Cardiac septum (tissue), 1 donor: ENCODE data around the gene ADGRG3. TPM values are rescaled to one million over a fixed set of nuclear protein-coding genes. Genes with fewer than 3 reads are reported as not detected.
"Not testable (repeated sequence)": the region's sequence is repeated elsewhere in the genome, so short reads cannot be mapped to it uniquely, and the experiment has no call there.

ENCODE experiments used
- DNase-seq: peaks from one replicate; pipeline ENCODE4 v3.0.0-alpha.2; 2020; ENCODE audit warnings: low spot score
- intact Hi-C: fragments of 100-400 bp; cut with DNase I; formaldehyde crosslinking; loops from one replicate; pipeline ENCODE4 v1.14.0; 2022
- total RNA-seq: library from RNA; stranded (reverse); fragmentation: NEBNext Ultra II Directional; extraction: Animal tissue kit (Norgen Biotek cat#: 25700); gene quantifications from one replicate; pipeline ENCODE4 v1.2.1, GENCODE V29; 2021
- donor health status: DM: no; HTN: no; CAD: no.

ADGRG3 gene
- total RNA-seq, 1 donor from 2014 or later: 1.0 TPM

DNA sequence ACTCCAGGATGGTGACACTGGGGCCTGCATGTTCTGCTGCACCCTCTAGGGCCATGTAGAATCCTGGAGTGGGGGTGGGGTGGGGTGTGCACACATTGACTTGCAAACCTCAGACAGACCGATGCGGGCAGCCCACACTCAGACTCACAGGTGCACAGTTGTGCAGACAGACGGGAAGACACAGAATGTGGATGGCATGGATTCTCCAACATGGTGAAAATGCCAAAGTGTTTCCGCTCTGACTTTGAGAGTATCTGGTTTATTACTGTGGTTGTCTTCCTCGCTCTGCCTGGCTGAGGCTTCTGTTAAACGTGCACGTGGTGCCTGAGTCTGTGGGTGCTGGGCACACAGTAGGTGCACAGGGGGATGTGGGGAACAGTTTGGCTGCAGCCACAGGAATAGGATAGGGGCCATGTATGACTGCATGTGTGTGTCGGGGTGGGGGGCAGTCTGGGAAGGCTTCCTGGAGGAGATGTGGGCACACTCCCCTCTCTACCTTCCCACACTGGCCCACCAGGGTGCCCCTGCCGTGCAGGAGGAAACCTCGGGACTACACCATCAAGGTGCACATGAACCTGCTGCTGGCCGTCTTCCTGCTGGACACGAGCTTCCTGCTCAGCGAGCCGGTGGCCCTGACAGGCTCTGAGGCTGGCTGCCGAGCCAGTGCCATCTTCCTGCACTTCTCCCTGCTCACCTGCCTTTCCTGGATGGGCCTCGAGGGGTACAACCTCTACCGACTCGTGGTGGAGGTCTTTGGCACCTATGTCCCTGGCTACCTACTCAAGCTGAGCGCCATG lies 9.0 kb upstream of the ADGRG3 start:
- intact Hi-C loops: loop anchor here (5.0 kb wide), 1 partner anchor 58 kb away; no protein-coding TSS in a partner anchor
- no peak for DNase-seq

DNA sequence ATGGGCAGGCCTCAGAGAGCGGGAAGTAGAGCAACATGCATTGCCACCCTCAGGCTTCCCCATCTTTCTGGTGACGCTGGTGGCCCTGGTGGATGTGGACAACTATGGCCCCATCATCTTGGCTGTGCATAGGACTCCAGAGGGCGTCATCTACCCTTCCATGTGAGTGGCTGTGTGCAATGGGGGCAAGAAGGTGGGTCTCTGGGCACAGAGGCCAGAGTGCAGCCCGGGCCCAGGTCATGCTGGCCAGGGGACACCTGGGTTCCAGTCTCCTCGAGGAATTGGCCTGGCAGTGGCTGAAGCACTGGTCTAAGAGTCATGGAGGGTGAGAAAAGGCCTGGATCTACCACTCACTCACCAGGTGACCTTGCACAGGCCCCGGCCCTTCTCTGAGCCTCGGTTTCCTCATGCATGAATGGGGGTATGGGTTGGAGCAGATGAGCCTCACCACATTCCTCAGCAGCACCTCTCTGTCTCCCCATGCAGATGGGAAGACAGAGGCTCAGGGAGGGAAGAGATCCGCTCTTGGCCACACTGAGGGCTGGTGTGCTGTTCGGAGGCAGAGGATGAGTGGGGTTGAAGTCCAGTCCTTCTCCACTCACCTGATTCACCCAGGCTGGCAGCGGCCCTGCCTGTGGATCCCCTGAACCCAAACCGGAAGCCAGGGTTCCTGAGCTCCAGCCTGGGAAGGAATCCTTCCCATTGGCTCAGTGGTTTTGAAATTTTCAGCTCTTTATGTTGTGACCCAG lies 7.2 kb upstream of the ADGRG3 start:
- intact Hi-C loops: no loop called here
- DNase-seq: no peak

DNA sequence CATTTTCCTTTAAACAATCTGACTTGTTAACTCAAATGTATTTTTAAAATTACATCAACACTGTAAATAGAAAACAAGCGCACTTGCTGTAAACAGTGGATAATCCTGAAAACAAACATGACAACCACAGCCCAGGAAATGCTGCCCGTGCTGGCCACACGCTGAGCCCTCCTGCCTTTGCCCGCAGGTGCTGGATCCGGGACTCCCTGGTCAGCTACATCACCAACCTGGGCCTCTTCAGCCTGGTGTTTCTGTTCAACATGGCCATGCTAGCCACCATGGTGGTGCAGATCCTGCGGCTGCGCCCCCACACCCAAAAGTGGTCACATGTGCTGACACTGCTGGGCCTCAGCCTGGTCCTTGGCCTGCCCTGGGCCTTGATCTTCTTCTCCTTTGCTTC lies 6.6 kb upstream of the ADGRG3 start:
- DNase-seq: no peak
- intact Hi-C loops: no loop called here

DNA sequence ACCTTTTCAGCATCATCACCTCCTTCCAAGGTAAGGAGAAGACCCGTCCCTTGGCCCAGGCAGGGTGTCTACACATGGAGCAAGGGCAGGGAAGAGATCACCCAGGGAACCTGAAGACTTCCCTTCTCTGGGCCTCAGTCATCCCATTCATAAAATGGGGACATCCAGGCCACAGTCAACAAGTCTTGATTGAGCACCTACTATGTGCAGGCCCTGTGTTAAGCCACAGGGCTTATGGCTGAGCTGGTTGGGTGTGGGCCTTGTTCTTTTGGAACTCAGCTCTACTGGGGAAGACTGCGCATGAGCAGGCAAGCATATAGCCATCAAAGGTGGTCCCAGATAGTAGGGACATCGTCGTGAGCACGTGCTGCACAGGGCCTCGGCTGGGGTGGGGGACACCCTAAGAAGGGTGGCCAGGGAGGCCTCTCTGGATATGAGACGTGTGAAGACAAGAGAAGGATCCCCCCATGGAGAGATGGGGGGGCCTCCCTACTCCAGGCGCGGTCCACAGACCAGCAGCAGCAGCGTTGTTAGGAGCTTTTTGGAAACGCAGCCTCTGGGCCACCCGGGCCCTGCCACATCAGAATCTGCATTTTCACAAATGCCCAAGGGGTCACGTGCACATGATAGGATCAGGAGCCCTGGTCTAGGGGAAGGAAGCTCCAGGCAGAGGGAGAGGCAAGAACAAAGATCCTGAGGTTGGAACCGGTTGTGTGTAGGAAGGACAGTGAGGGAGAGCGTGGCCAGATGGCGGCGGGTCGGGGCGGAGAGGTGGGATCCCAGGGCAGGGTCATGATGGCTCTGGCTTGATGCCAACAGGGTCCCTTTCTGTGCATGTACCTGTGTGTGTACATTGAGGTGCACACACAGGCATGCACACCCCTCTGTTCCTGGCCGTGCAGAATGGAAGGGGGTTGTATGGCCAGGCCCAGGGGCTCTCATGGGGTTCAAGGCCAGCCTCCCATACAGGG lies 5.9 kb upstream of the ADGRG3 start:
- intact Hi-C loops: no loop called here
- DNase-seq: no peak

DNA sequence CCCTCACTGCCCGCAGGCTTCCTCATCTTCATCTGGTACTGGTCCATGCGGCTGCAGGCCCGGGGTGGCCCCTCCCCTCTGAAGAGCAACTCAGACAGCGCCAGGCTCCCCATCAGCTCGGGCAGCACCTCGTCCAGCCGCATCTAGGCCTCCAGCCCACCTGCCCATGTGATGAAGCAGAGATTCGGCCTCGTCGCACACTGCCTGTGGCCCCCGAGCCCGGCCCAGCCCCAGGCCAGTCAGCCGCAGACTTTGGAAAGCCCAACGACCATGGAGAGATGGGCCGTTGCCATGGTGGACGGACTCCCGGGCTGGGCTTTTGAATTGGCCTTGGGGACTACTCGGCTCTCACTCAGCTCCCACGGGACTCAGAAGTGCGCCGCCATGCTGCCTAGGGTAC lies 4.7 kb upstream of the ADGRG3 start:
- intact Hi-C loops: no loop called here
- no peak for DNase-seq

DNA sequence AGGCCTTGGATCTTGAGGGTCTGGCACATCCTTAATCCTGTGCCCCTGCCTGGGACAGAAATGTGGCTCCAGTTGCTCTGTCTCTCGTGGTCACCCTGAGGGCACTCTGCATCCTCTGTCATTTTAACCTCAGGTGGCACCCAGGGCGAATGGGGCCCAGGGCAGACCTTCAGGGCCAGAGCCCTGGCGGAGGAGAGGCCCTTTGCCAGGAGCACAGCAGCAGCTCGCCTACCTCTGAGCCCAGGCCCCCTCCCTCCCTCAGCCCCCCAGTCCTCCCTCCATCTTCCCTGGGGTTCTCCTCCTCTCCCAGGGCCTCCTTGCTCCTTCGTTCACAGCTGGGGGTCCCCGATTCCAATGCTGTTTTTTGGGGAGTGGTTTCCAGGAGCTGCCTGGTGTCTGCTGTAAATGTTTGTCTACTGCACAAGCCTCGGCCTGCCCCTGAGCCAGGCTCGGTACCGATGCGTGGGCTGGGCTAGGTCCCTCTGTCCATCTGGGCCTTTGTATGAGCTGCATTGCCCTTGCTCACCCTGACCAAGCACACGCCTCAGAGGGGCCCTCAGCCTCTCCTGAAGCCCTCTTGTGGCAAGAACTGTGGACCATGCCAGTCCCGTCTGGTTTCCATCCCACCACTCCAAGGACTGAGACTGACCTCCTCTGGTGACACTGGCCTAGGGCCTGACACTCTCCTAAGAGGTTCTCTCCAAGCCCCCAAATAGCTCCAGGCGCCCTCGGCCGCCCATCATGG lies 4.0 kb upstream of the ADGRG3 start:
- intact Hi-C loops: no loop called here
- no peak for DNase-seq

DNA sequence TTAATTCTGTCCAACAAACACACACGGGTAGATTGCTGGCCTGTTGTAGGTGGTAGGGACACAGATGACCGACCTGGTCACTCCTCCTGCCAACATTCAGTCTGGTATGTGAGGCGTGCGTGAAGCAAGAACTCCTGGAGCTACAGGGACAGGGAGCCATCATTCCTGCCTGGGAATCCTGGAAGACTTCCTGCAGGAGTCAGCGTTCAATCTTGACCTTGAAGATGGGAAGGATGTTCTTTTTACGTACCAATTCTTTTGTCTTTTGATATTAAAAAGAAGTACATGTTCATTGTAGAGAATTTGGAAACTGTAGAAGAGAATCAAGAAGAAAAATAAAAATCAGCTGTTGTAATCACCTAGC lies 3.5 kb upstream of the ADGRG3 start:
- intact Hi-C loops: no loop called here
- DNase-seq: no peak

DNA sequence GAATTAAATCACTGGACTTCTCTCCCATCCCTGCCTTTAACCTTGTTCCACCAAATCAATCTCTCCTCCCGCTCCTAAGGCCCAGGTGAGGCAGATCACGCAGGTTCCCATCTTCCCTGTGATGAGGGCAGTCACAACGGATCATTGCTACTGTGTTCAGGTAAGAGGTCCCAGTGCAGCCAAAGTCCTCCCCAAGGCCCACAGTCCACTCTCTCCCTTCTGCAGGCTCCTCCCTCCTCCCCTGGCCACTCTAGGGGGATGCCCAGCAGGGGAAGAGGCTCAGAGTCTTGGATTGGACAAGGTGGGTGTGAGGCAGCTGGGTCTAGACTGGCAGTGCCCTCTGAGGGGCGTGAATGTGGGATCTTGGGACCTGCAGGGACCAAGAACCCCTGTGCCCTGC lies 2.6 kb upstream of the ADGRG3 start:
- DNase-seq: no peak
- intact Hi-C loops: no loop called here

DNA sequence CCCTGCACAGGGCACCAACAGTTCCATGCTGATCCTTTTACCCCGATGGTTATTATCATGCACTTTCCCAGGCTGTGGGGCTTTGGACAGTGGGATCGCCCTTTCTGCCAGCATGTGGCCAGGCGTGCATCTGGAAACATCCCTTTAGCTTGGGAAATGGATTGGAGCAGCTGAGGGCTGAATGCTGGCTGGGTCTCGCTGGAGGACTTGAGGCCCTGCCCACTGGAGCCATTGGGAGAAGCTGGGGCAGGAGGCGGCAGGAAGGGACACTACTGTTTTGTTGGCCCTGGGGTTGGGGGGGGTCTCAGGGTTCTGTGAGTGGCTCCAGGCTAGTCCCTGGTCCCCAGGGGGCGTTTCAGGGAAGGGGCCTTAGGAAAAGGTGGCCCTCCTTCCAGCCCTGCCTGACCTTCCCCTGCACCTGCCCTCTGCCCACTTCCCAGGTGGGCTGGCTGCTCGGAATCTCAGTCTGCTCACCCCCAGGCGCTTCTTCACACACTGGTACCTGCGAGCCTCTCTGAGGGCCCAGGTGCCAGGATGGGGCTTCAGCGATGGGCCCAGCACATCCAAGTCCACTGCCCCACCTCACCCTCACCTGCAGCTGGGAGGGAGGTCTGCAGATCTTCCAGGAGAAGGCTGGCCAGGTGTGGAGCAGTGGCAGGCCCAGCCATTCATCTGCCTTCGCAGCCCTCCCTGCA lies 1.6 kb upstream of the ADGRG3 start:
- no peak for DNase-seq
- intact Hi-C loops: no loop called here

DNA sequence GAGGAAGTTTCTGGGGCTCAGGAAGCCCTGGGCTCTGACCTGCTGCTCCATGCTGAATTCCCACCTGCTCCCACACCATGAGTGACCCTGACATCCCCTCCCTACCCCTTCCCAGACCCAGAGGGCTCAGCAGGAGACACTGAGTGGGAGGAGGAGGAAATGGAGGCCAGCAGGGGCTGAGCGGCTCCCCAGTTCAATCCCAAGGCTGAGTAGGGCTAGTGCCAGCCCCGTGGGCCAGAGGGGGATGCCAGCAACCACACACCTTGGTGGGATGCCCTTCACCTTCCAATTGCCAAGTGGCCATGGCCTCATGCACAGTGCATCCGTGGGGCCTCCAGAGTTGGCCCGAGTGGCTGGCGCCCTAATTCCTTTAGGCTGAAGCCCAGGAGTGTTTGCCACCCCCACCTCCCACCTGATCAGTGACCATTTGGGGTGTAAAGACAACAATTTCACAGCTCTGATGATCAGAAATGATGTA lies 1.0 kb upstream of the ADGRG3 start:
- DNase-seq: no peak
- intact Hi-C loops: no loop called here

DNA sequence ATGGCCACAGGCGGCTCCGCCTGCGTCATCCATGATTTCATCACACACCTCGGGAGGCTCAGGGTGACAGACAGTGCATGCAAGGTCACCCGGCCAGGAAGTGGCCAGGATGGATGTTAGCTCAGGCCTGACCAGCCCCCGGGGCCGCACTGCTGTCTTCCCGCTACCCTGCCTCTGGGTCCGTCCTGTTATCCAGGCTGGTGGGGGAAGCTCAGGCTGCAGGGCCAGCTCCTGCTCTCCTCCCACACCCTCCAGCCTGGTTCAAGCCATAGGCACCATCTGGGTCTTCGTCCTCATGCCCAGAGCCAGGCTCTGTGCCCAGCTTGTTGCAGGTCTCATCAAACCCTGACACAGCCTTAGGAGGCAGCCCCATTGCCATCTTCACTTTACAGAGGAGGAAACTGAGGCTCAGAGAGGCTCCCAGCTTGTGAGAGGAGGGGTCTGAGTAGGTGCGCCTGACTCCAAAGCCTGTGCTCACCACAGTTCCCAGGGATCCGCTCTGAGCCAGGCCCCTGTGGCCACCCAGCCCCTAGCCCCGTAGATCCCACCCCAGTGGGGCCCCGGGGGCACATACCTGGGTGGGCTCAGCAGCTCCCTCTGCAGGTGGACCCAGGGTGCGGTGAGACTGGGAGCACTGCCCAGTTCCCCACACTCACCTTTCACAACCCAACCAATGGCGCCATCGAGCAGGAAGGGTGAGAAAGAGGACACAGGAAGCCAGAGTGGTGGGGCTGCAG lies 412 bp upstream of the ADGRG3 start:
- peak; percentile 94 for DNase-seq
- intact Hi-C loops: no loop called here

DNA sequence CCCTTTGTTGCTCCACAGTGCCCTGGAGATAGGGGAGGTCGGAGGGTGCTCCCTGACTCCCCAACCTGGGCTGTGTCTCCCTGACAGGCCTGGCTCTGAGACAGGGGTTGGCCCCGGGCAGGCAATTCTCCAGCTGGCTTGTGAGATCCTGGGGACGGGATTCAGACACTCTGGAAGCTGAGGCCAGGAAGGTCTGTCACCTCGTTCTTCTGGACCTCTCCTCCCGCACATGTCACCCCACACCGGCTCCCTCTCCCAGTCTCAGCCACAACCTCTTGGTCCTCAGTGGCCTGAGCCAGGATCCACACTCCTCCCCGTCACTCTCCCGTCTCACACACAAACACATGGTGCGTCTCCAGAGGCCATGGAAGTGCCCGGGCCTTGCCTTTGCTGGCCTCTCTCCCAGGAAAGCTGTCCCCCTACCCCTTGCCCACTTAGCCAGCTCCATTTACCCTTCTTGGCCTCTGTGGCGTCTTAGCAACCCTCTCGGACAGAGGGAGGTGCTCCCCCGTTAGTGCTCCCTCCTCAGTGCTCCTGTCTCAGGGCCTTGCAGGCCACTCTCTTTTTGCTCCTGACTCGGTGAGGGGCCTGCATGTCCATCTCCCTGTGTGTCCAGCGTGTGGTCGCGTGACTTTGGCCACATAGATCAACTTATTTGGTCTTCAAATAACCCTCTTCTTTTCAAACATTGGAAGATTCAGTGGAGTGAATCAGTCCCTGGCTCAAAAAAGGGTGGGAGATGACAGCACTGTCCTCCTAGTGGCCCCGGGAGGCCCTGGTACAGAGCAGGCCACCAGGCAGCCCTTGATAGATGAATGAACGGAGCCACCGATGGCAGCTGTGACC lies 747 bp downstream of the ADGRG3 start:
- no peak for DNase-seq
- intact Hi-C loops: no loop called here

DNA sequence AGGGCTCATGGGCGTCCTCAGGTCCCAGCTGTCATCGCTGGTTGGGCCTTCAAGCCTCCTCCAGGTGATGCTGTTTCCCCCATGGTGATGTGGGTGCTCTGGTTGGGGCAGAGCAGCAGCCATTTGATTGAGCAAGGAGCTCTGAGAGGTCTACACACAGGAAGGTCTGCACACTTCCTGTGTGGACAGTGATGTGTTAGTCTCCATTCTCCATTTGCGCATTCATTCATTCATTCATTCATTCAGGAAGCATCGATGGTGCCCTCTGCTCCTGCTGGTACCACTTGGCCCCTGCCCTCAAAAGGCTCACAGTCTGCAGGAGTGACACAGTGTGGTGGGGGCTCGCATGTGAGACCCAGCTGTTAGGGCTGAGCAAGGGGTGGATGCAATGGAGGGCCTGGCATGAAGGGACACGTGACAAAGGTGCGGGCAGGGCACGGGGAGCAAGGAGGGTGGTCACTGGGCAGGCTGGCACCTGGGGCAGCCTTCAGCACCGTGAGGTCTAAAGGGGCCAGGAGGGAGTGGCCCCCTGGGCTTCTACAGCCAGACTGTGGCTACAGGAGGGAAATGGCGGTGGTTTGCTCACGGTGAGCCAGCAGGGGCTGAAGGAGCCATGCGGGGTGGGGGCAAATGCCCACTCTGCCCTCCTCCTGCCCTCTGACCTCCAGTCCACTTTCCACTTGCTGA lies 1.5 kb downstream of the ADGRG3 start:
- intact Hi-C loops: no loop called here
- no peak for DNase-seq

DNA sequence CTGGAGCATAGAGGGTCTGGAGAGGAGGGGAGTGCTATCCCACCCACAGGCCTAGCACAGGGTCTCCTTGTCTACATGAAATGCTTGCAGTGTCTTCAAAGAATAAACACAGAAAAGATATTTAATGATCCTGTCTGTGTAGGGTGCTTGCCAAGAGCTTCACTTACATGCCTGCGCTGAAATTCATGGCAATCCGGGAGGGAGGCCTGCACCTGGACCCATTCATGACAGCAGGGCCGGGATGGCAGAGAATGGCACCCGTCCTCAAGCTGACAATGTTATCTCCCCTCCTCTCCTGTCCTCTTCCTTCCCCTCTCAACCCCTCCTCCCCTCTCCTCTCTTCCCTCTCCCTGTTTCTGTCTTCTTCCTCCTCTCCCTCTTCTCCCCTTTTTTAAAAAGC lies 2.1 kb downstream of the ADGRG3 start:
- intact Hi-C loops: no loop called here
- no peak for DNase-seq

DNA sequence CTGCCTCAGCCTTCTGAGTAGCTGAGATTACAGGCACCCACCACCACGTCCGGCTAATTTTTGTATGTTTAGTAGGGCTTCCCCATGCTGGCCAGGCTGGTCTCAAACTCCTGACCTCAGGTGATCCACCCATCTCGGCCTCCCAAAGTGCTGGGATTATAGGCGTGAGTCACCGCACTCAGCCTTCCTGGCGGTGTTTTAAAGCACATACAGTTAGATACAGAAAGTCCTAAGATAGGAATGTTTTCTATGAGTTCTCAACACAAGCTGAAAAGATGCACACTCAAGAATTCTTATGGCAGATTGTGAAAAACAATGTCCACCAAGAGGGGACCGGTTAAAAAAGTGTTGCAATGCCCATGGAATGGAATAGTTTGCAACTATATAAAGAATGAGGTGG lies 3.3 kb downstream of the ADGRG3 start:
- intact Hi-C loops, DNase-seq: not testable (repeated sequence)

DNA sequence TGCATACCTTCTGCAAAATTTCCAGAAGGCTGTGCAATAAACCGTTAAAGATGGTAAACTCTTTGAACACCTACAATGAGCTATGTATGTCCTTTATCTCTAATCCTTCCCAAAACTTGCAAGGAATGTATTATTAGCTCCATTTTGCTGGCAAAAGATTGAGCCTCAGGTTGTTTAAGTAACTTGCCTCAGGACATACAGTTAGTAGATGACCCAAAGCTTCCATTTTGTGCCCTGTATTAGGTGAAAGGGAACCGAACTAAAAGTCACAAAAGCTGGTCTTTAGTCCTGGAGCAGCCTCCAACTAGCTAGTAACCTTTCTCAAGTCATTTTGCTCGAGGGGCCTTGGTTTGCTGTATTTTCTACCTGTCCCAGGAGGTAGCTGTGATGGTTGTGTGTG lies 4.3 kb downstream of the ADGRG3 start:
- intact Hi-C loops: no loop called here
- no peak for DNase-seq

DNA sequence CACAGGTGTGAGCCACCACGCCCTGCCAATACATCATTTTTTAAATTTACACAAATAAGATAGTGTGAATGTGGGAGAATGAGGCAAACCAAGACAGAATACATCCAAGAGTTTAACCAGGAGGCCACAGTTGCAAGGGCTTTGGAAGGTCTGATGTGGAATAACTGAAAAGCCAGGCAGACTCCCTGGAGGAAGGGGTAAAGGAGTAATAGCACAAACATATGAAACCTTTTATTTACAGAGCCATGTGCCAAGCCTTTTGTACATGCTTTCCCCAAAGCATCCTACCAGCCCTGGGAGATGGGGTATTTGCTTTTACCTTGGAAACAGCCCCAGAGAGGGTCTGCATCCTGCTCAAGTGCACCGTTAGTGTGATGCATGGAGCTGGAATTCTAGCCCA lies 4.7 kb downstream of the ADGRG3 start:
- DNase-seq: no peak
- intact Hi-C loops: no loop called here
